Measurements from ENCODE around the gene ADGRL4.
"Not testable (repeated sequence)": the region's sequence is repeated elsewhere in the genome, so short reads cannot be mapped to it uniquely, and the experiment has no call there.

ADGRL4 gene

GRCh38 chr1:79006564-79006963 lies at the start of gene ADGRL4:
TSS of gene ADGRL4 (minus strand) at chr1:79006730. CDS start at chr1:79006654, 76 bp downstream.
- peak; percentile 29 for DNase-seq (ENCODE audit: low read depth)

- no peak for DNase-seq (ENCODE audit: low read depth)
Observed at GRCh38 chr1:79055856-79056255, 49.3 kb upstream of the ADGRL4 start.

- no peak for DNase-seq (ENCODE audit: low read depth)
Observed at GRCh38 chr1:79052829-79053449, 46.4 kb upstream of the ADGRL4 start.

GRCh38 chr1:79044974-79045650 lies 38.6 kb upstream of the ADGRL4 start:
- DNase-seq (ENCODE audit: low read depth) = no peak

GRCh38 chr1:79043506-79043905 lies 37.0 kb upstream of the ADGRL4 start:
- no peak for DNase-seq (ENCODE audit: low read depth)

- DNase-seq (ENCODE audit: low read depth) = no peak
Observed at GRCh38 chr1:79042539-79042938, 36.0 kb upstream of the ADGRL4 start.

GRCh38 chr1:79042117-79042516 lies 35.6 kb upstream of the ADGRL4 start:
- DNase-seq (ENCODE audit: low read depth) = no peak

GRCh38 chr1:79041666-79042065 lies 35.1 kb upstream of the ADGRL4 start:
- DNase-seq (ENCODE audit: low read depth) = no peak

- DNase-seq (ENCODE audit: low read depth) = no peak
Observed at GRCh38 chr1:79040424-79041082, 34.0 kb upstream of the ADGRL4 start.

- DNase-seq (ENCODE audit: low read depth) = no peak
Observed at GRCh38 chr1:79037085-79037484, 30.6 kb upstream of the ADGRL4 start.

GRCh38 chr1:79012500-79012899 lies 6.0 kb upstream of the ADGRL4 start:
- DNase-seq (ENCODE audit: low read depth) = no peak

- DNase-seq (ENCODE audit: low read depth) = no peak
Observed at GRCh38 chr1:79010589-79010988, 4.1 kb upstream of the ADGRL4 start.

GRCh38 chr1:79005945-79006344 lies 585 bp downstream of the ADGRL4 start:
- DNase-seq (ENCODE audit: low read depth) = no peak

- no peak for DNase-seq (ENCODE audit: low read depth)
Observed at GRCh38 chr1:79004916-79005315, 1.6 kb downstream of the ADGRL4 start.

GRCh38 chr1:78996791-78997190 lies 9.7 kb downstream of the ADGRL4 start:
- DNase-seq (ENCODE audit: low read depth) = no peak

GRCh38 chr1:78987042-78987441 lies 19.5 kb downstream of the ADGRL4 start:
- DNase-seq (ENCODE audit: low read depth) = no peak

- DNase-seq (ENCODE audit: low read depth) = peak; percentile 27
Observed at GRCh38 chr1:78980511-78980910, 26.0 kb downstream of the ADGRL4 start.

- DNase-seq (ENCODE audit: low read depth) = no peak
Observed at GRCh38 chr1:78972723-78973122, 33.8 kb downstream of the ADGRL4 start.

- not testable (repeated sequence) for DNase-seq (ENCODE audit: low read depth)
Observed at GRCh38 chr1:78967091-78967490, 39.4 kb downstream of the ADGRL4 start.

GRCh38 chr1:78958711-78959110 lies 47.8 kb downstream of the ADGRL4 start:
- no peak for DNase-seq (ENCODE audit: low read depth)

GRCh38 chr1:78950826-78951225 lies 55.7 kb downstream of the ADGRL4 start:
- DNase-seq (ENCODE audit: low read depth) = no peak

GRCh38 chr1:78949227-78949626 lies 57.3 kb downstream of the ADGRL4 start:
- no peak for DNase-seq (ENCODE audit: low read depth)

GRCh38 chr1:78919150-78919549 lies 87.4 kb downstream of the ADGRL4 start:
- DNase-seq (ENCODE audit: low read depth) = no peak

Data from stromal cell of bone marrow (primary cell).